Duodenal mucosa (tissue), 2 donors: ENCODE measurements around the gene SLC43A3.

ENCODE experiments used
- H3K27ac ChIP-seq: one replicate; pipeline ENCODE4 v1.7.0; 2013; ENCODE audit warnings: low read depth, low read length
- H3K27me3 ChIP-seq, 2 donors: one replicate each; pipeline ENCODE4 v1.7.0; 2013; ENCODE audit warnings: low read length in 2 of 2, control low read depth in 1 of 2; ENCODE audit not compliant: insufficient read depth in 2 of 2, control insufficient read depth in 1 of 2
- H3K36me3 ChIP-seq, 2 donors: one replicate each; pipeline ENCODE4 v1.7.0; 2013; ENCODE audit warnings: low read length in 2 of 2, control low read depth in 1 of 2; ENCODE audit not compliant: insufficient read depth in 2 of 2, control insufficient read depth in 1 of 2
- H3K4me1 ChIP-seq, 2 donors: one replicate each; pipeline ENCODE4 v1.7.0; 2013; ENCODE audit warnings: low read length in 2 of 2, control low read depth in 1 of 2; ENCODE audit not compliant: insufficient read depth in 2 of 2, control insufficient read depth in 1 of 2
- H3K4me3 ChIP-seq, 2 donors: one replicate each; pipeline ENCODE4 v1.7.0; 2013; ENCODE audit warnings: low read length in 2 of 2, low read depth in 1 of 2
- H3K9ac ChIP-seq, 2 donors: one replicate each; pipeline ENCODE4 v1.7.0; 2013; ENCODE audit warnings: low read length in 2 of 2, low read depth in 1 of 2
- H3K9me3 ChIP-seq, 2 donors: one replicate each; pipeline ENCODE4 v1.7.0; 2013; ENCODE audit warnings: low read length in 2 of 2, control low read depth in 1 of 2; ENCODE audit not compliant: control insufficient read depth in 1 of 2

Gene SLC43A3

DNA sequence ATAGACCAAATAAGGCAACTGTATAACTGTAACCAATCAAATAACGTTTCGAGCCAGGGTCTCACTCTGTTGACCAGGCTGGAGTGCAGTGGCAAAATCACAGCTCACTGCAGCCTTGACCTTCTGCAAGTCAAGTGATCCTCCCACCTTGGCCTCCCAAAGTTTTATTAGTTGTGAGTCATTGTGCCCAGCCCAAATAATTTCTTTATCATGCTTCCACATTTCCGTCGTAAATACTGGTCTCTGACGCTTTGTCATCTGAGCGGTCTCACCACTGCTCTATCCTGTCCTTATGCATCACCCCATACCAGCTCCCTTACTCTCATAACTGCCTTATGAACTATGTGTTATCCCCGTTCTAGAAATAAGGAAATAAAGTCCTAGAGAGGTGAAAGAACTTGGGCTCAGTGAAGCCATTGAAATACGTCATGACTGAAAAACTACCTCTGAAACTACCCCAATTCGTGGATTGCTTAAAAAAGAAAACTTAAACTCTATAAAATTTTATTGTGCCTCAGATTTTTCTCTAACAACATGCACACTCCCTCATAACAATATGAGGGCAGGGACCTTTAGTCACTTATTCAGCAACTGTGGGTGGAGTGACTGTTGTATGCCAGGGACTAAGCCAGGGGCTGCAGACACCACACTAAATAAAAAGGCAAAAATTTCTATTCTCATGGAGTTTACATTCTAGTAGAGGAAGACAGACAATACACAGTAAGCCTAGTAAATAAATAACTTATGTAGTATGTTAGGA lies 17.6 kb upstream of the SLC43A3 start:
- Histone ChIP-seq H3K4me3 (no peak overlapping the region), H3K9me3 (no peaks in the 10 kb centered on the region), H3K27me3 (peaks cover 0 to 5% of the 10 kb centered on the region in 2 donors), H3K27ac (no peak overlapping the region), H3K36me3 (no peaks in the 10 kb centered on the region), H3K4me1 (no peaks in the 10 kb centered on the region), H3K9ac (no peak overlapping the region)

DNA sequence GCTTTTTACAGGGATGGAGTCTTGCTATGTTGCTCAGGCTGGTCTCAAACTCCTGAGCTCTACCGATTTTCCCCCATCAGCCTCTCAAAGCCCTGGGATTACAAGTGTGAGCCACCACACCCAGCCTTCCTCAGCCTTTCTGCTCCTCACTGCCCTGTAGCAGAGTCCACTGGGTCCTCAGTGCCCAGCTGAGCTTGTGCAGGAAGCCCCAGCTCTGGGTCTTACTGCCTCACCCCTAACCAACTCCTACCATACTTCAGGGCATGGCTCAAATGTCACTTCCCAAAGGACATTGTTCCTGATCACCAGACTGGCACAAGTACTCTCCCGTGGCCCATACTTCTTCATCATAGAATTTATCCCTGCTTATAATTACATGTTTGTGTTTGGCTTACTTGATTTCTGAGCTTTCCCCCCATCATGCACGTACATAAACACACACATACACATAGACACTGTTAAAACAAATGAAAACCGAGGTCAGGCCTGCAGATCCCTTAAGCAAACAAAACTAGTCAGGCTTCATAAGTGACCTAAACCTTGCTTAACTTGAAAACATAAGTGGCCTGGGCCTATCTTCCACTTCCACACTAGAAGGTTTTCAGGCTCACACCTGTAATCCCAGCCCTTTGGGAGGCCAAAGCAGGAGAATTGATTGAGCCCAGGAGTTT lies 14.0 kb upstream of the SLC43A3 start:
- H3K27ac ChIP-seq: no peak overlapping the region
- H3K27me3 ChIP-seq: no peaks in the 10 kb centered on the region

DNA sequence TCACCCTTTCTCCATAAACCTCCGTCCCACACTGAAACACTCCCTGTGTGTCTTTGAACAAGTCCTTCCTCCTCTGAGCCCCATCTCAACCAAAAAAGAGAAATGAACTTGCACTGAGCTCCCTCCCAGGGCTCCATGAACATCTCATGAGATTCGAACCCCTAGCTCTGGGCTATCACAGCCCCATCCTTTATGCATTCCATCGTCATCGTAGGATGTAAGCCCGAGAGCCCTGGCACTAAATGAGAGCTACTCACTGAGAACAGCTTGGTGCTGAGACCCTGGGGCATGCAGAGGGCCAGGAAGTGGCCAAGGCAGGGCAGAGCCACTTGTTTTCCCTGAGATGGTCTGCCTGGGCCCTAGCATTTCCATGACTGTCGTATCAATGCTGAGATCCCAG lies 12.9 kb upstream of the SLC43A3 start:
- Histone ChIP-seq H3K27me3 (no peaks in the 10 kb centered on the region), H3K4me1 (peaks cover 3 to 13% of the 10 kb centered on the region in 2 donors), H3K4me3 (no peak overlapping the region), H3K9me3 (no peaks in the 10 kb centered on the region), H3K36me3 (no peaks in the 10 kb centered on the region), H3K9ac (no peak overlapping the region), H3K27ac (no peak overlapping the region)

More for the DNA sequence above, 14.0 kb upstream of the SLC43A3 start:
- Histone ChIP-seq H3K9me3 (no peaks in the 10 kb centered on the region), H3K4me1 (peaks cover 0 to 8% of the 10 kb centered on the region in 2 donors), H3K9ac (no peak overlapping the region), H3K4me3 (no peak overlapping the region), H3K36me3 (no peaks in the 10 kb centered on the region)

DNA sequence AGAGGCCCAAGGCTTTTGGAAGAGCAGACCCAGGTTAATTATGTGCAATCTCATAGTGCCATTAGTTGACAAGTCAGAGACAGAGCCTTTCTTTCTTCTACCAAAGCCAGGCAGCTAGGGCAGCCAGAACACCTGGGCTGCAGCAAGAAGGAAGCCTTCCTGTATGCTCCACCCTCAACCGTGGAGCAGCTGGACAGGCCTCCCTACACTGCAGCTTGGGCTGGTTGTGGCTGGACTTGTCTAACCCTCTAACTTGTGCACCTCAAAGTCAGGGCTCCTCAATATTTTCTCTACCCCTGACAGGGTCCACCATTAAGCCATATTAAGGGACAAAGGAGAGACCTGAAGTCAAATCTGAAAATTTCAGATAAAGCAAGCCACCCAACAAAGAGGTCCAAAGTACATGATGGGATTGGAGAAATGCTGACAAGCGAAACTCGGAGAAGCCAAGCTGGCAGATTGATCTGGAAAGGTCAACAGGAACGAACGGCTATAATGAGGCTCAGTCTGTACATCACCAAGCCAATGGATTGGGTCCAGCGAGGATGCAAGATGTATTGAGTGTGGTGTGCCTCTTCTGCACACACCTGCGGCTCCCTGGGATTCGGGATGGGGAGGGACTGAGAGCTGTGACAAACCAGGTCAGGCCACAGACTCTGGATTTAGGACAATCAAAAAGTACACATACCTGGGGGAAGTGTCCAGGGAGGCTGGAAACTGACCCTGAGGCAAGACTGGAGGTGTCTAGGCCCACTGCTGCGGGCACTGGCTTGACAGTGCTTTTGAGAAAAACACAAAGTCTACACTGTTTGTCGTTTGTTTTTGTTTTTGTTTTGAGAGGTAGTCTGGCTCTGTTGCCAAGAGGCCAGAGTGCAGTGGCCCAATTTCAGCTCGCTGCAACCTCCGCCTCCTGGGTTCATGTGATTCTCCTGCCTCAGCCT lies 11.7 kb upstream of the SLC43A3 start:
- H3K36me3 ChIP-seq: no peaks in the 10 kb centered on the region
- no peak overlapping the region for H3K4me3 ChIP-seq

DNA sequence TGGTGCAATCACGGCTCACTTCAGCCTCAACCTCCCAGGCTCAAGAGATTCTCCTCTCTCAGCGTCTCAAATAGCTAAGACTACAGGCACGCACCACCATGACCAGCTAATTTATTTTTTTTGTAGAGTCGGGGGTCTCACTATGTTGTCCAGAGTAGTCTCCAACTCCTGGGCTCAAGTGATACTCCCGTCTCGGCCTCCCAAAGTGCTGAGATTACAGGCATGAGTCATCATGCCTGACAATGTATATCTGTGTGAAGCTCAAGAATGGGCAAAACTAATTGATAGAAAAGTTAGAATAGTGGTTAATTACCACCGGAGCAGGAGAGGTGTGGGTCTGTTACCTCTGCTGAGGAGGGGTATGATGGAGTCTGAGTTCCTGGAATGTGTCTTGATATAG lies 9.1 kb upstream of the SLC43A3 start:
- Histone ChIP-seq H3K4me3 (no peak overlapping the region), H3K9me3 (no peaks in the 10 kb centered on the region), H3K4me1 (peaks cover 5 to 13% of the 10 kb centered on the region in 2 donors), H3K27me3 (no peaks in the 10 kb centered on the region), H3K36me3 (no peaks in the 10 kb centered on the region), H3K9ac (no peak overlapping the region), H3K27ac (no peak overlapping the region)

More for the DNA sequence above, 11.7 kb upstream of the SLC43A3 start:
- no peaks in the 10 kb centered on the region for H3K9me3 ChIP-seq
- no peaks in the 10 kb centered on the region for H3K27me3 ChIP-seq
- no peak overlapping the region for H3K27ac ChIP-seq
- peaks cover 5 to 13% of the 10 kb centered on the region in 2 donors for H3K4me1 ChIP-seq
- H3K9ac ChIP-seq: no peak overlapping the region

DNA sequence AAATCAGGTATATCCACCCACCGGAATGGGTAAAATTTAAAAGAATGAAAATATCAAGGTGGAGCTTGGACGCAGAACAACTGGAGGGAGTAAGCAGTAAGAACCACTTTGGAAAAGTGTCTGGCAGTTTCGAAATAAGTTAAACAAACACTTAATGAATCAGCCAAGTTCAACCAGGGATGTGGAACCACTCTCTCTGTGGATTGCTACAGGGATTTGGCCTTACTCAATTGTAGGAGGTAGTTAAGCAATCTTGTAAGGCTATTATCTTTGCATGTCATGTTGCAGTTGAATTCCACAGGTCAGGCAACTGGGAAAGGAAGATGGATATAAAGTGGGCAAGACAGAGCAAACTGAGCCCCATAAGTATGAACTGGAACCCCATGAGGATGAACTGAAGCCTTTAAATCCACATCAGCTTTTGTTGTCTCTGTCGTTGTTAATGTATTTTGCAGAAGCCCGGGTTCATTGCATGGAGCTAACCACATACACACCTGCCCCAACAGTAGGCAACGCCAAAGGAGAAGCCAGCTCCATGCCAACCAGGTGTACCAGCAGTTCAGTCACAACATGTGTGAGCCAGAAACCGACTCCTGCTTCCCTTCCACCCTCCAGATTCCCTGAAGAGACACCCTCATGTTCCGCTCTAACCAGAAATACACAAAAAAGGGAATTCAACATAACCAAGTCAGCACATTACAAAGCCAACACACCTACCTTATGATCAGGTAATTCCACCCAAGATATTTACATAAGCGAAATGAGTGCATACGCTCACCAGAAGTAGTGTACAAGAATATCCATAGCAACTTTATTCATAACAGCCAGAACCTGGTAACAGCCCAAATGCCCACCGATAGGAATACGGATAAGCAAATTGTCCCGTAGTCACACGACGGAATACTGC lies 8.0 kb upstream of the SLC43A3 start:
- Histone ChIP-seq H3K4me1 (peaks cover 5 to 13% of the 10 kb centered on the region in 2 donors), H3K9me3 (no peaks in the 10 kb centered on the region), H3K4me3 (no peak overlapping the region), H3K9ac (no peak overlapping the region), H3K27ac (no peak overlapping the region), H3K36me3 (no peaks in the 10 kb centered on the region), H3K27me3 (no peaks in the 10 kb centered on the region)

DNA sequence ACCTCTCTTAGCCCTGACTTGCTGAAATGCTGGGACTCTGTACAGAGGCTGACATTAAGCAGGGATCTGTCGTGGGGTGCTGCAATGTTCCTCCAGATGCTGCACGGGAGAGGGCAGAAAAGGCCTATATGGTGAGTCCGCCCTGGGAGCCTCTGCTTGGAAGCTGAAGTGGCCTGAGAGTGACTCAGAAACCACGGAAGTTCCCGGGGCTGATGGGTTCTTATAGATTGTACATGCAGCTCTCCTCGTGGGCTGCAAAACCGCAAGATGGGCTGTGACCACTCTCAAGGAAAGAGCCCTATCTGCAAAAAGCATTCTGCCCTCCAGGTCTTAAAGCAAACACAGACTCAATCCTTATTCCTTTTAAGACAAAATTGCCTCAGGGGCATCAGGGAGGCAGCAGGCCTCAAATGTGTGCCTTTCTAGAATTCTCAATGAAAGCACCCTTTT lies 5.8 kb upstream of the SLC43A3 start:
- Histone ChIP-seq H3K4me3 (no peak overlapping the region), H3K36me3 (no peaks in the 10 kb centered on the region), H3K27ac (no peak overlapping the region), H3K4me1 (peaks cover 5 to 9% of the 10 kb centered on the region in 2 donors), H3K27me3 (no peaks in the 10 kb centered on the region), H3K9ac (no peak overlapping the region), H3K9me3 (no peaks in the 10 kb centered on the region)

DNA sequence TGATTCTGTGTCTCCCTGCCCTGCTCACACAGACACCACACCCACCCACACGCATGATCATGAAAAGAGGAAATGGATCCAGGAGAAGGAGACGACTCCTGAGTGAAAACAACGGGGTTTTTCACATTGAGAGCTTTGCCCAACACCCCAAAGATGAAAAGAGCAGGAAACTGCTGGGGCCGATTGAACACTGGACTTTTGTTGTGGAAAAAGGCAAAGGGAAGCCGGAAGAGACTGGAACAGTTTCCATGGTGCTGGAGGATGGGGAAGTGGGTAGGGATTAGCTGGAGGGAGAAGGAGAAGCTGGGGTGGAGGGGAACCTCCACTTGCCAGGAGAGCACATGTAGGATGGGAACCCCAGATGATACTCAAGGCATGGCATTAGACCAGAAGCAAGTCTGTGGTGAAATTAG lies 5.2 kb upstream of the SLC43A3 start:
- Histone ChIP-seq H3K9ac (no peak overlapping the region), H3K4me1 (peaks cover 5 to 11% of the 10 kb centered on the region in 2 donors), H3K36me3 (no peaks in the 10 kb centered on the region), H3K4me3 (no peak overlapping the region), H3K27me3 (peaks cover 0 to 2% of the 10 kb centered on the region in 2 donors), H3K9me3 (no peaks in the 10 kb centered on the region), H3K27ac (no peak overlapping the region)

DNA sequence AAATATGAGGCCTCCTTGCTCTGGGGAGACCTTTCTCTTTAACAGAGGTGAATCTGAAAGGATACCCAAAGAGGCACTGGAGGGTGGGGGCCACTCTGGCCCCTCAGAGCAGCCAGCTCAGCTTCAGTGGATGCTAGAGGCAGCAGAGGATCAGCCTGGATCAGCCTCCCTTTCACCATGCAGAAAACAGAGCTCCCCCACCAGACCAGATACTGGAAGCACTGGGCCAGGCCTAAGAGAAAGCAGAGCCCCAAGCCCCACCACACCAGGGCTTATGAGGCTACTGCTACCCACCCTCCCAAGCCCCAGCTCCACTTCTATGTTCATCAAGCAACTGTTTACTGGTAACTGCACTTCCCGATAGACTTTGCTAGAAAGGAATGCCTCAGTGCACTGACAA lies 4.0 kb upstream of the SLC43A3 start:
- Histone ChIP-seq H3K9me3 (no peaks in the 10 kb centered on the region), H3K27ac (no peak overlapping the region), H3K4me1 (peaks cover 10 to 21% of the 10 kb centered on the region in 2 donors), H3K27me3 (peaks cover 0 to 5% of the 10 kb centered on the region in 2 donors), H3K9ac (no peak overlapping the region), H3K36me3 (no peaks in the 10 kb centered on the region), H3K4me3 (no peak overlapping the region)
